GM19463 (cell line): ENCODE results near the gene ARF1.

Source experiments
- ATAC-seq: cut with Tn5 transposase; IDR thresholded peaks from one replicate; pipeline ENCODE4 v1.9.1; 2021; ENCODE audit warnings: mild to moderate bottlenecking, moderate library complexity; ENCODE audit not compliant: unreplicated experiment

ARF1 gene

DNA sequence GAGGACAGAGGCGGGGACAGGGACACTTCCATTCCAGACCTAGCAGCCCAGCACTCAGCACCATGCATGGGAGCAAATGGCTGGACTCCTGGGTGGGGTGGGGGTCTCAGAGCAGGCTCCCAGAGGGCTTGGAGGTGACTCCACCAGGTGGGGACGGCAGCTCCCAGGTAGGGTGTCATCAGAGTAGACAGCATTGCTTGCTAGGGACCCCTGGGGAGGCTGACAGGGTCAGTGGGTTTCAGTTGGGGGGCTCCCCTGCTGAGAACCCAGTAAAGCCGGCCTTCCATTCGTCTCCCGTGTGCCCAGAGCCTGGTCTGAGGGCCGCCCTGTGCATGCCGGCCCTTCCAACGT, 62.5 kb downstream of the ARF1 start:
- no peak for ATAC-seq

DNA sequence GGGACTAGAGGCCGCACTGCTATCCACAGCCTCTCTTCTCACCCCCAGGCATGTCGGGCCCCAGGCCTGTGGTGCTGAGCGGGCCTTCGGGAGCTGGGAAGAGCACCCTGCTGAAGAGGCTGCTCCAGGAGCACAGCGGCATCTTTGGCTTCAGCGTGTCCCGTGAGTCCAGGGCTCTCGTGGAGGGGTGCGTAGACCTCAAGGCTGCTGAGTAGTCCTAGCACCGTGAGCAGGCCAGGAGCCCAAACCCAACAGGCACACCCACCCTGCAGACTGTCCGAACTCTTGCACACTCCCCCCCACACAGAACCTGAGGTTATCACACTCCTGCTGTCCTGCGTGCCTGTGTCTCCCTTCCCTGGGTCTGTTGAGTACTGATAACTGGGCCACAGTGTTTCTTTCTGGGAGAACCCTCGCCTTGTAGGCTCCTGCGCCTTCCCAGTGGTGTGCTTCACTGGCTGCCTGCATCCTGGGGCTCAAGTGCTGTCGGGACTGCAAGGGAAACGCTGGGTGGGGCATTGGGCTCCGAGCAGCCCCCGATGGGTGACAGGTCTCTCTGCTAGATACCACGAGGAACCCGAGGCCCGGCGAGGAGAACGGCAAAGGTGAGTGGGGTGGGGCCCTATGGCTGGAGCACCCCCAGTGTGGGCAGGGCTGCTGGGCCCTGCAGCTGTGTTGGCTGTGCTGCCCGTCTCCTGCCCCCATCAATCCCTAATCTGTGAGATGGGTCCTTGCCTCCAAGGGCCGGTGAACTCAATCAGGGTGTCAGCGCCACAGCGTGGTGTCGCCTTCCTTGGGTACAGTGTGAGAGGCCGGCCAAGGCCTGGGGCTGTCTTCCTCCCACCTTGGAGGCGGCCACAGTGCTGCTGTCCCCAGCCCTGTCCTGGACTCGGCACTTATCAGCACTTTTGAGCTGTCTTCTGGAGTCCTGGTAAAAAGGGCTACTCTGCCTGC, 63.2 kb downstream of the ARF1 start:
- ATAC-seq, result no peak

DNA sequence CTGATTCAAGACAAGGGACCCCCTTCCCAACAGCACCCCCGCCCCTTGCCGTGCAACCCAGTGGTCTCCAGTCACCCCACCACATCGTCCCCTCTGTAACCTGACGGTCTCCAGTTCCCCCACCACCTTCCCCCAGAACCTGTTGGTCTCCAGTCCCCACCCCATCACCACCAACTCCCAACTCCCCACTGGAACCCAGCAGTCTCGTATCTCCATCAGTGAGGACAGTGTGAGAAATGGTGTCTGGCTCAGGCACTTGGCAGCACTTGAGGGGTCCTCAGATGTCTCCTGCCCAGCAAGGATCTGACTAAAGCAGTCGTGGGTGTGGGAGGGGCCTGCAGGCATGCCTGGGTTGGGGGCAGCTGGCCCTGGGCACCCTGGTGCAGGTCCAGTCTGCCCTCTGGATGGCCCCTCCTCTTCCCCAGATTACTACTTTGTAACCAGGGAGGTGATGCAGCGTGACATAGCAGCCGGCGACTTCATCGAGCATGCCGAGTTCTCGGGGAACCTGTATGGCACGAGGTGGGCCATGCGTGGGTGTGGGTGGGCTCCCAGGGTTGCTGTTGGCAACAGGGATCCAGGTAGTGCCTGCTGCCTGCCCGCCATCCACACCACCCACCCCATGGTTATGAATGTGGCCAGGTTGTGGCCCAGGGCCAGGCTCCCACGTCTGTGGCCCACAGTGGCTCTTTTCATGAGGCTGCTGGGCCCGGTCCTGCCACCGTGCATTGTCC, 64.1 kb downstream of the ARF1 start:
- ATAC-seq, result no peak

DNA sequence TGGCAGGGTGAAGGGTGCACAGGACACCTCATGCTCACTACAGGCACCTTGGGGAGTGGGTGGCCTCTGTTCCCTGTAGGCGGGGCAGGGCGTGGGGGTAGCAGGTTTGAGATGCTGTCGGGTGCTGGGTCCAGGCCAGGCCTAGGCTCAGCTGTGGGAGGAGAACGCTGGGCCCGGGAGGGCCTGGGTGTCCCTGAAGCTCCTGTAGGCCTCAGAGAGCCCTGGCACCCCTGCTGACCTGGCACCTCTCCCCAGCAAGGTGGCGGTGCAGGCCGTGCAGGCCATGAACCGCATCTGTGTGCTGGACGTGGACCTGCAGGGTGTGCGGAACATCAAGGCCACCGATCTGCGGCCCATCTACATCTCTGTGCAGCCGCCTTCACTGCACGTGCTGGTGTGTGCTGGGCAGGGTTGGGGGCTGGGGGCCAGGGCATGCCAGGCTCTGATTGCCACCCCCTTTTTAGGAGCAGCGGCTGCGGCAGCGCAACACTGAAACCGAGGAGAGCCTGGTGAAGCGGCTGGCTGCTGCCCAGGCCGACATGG, 64.7 kb downstream of the ARF1 start:
- ATAC-seq, result no peak

DNA sequence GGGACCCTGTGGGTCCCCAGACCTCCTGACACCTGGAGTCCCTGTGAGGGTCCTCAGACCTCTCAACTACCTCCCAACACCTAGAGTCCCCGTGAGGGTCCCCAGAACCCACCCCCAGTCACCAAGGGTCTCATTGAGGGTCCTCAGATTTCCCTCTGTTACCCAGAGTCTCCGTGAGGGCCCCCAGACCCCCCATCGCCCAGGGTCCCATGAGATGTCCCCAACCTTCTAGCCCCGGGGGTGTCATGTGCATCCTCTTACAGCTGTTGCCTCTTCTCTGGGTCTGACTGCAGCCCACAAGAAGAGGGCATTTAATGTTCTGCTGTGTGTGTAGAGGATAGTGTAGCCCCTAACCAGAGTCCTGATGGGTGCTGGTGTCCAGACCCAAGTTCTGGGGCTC, 65.3 kb downstream of the ARF1 start:
- ATAC-seq, result no peak

DNA sequence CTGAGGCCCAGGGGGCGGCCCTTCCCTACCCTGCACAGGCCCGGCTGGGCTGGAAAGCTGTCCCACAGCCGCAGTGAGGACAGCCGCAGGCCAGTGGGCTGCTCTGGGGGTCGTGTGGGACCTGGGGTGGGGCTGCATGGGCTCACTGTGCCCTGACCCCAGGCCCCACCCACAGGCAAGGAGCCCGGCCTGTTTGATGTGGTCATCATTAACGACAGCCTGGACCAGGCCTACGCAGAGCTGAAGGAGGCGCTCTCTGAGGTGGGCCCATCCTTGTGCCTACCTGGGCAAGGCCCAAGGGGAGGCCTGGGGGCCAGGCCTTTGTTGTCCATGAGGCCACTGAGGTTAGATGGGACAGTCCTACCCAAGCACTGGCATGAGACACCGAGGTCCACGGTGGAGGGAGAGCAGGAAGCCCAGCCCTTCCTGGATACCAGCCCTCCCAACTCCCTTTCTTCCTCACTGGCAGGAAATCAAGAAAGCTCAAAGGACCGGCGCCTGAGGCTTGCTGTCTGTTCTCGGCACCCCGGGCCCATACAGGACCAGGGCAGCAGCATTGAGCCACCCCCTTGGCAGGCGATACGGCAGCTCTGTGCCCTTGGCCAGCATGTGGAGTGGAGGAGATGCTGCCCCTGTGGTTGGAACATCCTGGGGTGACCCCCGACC, 65.8 kb downstream of the ARF1 start:
- no peak for ATAC-seq
